HCT116 (cell line): ENCODE measurements around the gene KSR1. TPM values are rescaled to one million over a fixed set of nuclear protein-coding genes. Genes with fewer than 3 reads are reported as not detected.

Experiments
- ATAC-seq: fragments of 200-7000 bp; cut with Tn5 transposase; 2 replicates; pipeline ENCODE4 v1.9.1; 2020; ENCODE audit warnings: mild to moderate bottlenecking, moderate library complexity
- BruUV-seq: library from RNA; stranded (reverse); fragments of 400-500 nt; replicated peaks from 2 replicates; lab custom pipeline; 2021; lab: Mats Ljungman, UMichigan
- CTCF ChIA-PET: fragments of 300-600 bp; sonication (Branson Sonifier 250); formaldehyde crosslinking; loops from one replicate; lab custom pipeline; 2021; ENCODE audit warnings: antibody characterized with exemption; lab: Charles Lee
- POLR2A ChIA-PET: fragments of 300-600, 350-600 bp; sonication (Branson Sonifier 250); formaldehyde crosslinking; loops from one replicate; lab custom pipeline; 2021; ENCODE audit warnings: antibody characterized with exemption; lab: Charles Lee
- RAD21 ChIA-PET, 2 experiments: fragments of 300-600 bp; sonication (Branson Sonifier 250); formaldehyde crosslinking; loops; one replicate each; lab custom pipeline; 2023; ENCODE audit warnings: low total read pairs in 2 of 2; ENCODE audit not compliant: uncharacterized antibody in 2 of 2, unreplicated experiment in 2 of 2, low non-redundant PET in 1 of 2; lab: Charles Lee
- DNase-seq: peaks from one replicate; pipeline ENCODE4 v3.0.0-alpha.2; 2010; ENCODE audit warnings: low read depth, low spot score
- H2AFZ ChIP-seq: fragments of 200-600 bp; shearing (Covaris generic), sonication (generic); 2 replicates; pipeline ENCODE4 v1.6.1; 2017; ENCODE audit warnings: low read depth, mixed run types, mixed read lengths, antibody characterized with exemption, low read length; ENCODE audit not compliant: poor library complexity, severe bottlenecking
- H3K27ac ChIP-seq: 2 replicates; pipeline ENCODE4 v1.5.1; 2012; ENCODE audit warnings: low read depth, low read length
- H3K27me3 ChIP-seq: fragments of 200-600 bp; sonication (generic); 2 replicates; pipeline ENCODE4 v1.6.1; 2016; ENCODE audit warnings: mixed run types, low read length, mixed read lengths; ENCODE audit not compliant: insufficient read depth
- H3K36me3 ChIP-seq, 2 experiments: fragments of 200-500 bp in 1 of 2; fragments of 200-600 bp in 1 of 2; sonication (Bioruptor generic) in 1 of 2; sonication (generic) in 1 of 2; 2 replicates each; pipeline versions ENCODE4 v1.5.1 to v1.6.1; 2014 to 2016; ENCODE audit warnings: low read length in 2 of 2, inconsistent platforms in 1 of 2, mixed read lengths in 1 of 2, mixed run types in 1 of 2; ENCODE audit not compliant: insufficient read depth in 2 of 2, control insufficient read depth in 1 of 2
- H3K4me1 ChIP-seq, 2 experiments: fragments of 200-600 bp in 1 of 2; sonication (generic) in 1 of 2; 2 replicates each; pipeline versions ENCODE4 v1.5.1 to v1.6.1; 2012 to 2017; ENCODE audit warnings: low read length in 2 of 2, inconsistent platforms in 1 of 2, mild to moderate bottlenecking in 1 of 2, mixed read lengths in 1 of 2, mixed run types in 1 of 2, moderate library complexity in 1 of 2; ENCODE audit not compliant: insufficient read depth in 2 of 2, control insufficient read depth in 1 of 2
- H3K4me2 ChIP-seq: fragments of 200-600 bp; sonication (generic); 2 replicates; pipeline ENCODE4 v1.6.1; 2017; ENCODE audit warnings: mixed run types, low read length, mixed read lengths
- H3K4me3 ChIP-seq, 2 experiments: fragments of 200-600 bp in 1 of 2; sonication (generic) in 1 of 2; replicated peaks in 1 of 2; 2 replicates each; pipeline ENCODE4 v1.5.1; 2011 to 2016; ENCODE audit warnings: low read length in 2 of 2, control low read depth in 1 of 2, low read depth in 1 of 2, mild to moderate bottlenecking in 1 of 2, mixed read lengths in 1 of 2, mixed run types in 1 of 2
- H3K79me2 ChIP-seq: fragments of 200-600 bp; sonication (generic); 2 replicates; pipeline ENCODE4 v1.6.1; 2017; ENCODE audit warnings: mild to moderate bottlenecking, mixed run types, low read length, moderate library complexity, mixed read lengths; ENCODE audit not compliant: insufficient read depth
- H3K9ac ChIP-seq: fragments of 200-600 bp; sonication (generic); 2 replicates; pipeline ENCODE4 v1.6.1; 2016; ENCODE audit warnings: low read length, mixed read lengths
- H3K9me2 ChIP-seq: fragments of 200-600 bp; sonication (generic), shearing (Covaris generic); 2 replicates; pipeline ENCODE4 v1.6.1; 2017; ENCODE audit warnings: mixed run types, mild to moderate bottlenecking, moderate library complexity; ENCODE audit not compliant: insufficient read depth
- H3K9me3 ChIP-seq, 2 experiments: fragments of 200-500 bp in 1 of 2; fragments of 200-600 bp in 1 of 2; sonication (Bioruptor generic) in 1 of 2; sonication (generic) in 1 of 2; 2 replicates each; pipeline ENCODE4 v1.6.1; 2014 to 2017; ENCODE audit warnings: low read length in 2 of 2, mixed read lengths in 2 of 2, inconsistent platforms in 1 of 2, low read depth in 1 of 2, mild to moderate bottlenecking in 1 of 2, mixed run types in 1 of 2, moderate library complexity in 1 of 2; ENCODE audit not compliant: control insufficient read depth in 1 of 2, insufficient read depth in 1 of 2
- H4K20me1 ChIP-seq: fragments of 200-600 bp; sonication (generic), shearing (Covaris generic); 2 replicates; pipeline ENCODE4 v1.6.1; 2017; ENCODE audit warnings: mixed run types, mild to moderate bottlenecking, moderate library complexity; ENCODE audit not compliant: insufficient read depth
- ATF3 ChIP-seq: IDR thresholded peaks from 2 replicates; pipeline ENCODE4 v1.6.1; 2012
- CBX3 ChIP-seq: IDR thresholded peaks from 2 replicates; pipeline ENCODE4 v1.6.1; 2012; ENCODE audit warnings: low read depth
- EGR1 ChIP-seq: IDR thresholded peaks from 2 replicates; pipeline ENCODE4 v1.6.1; 2012; ENCODE audit warnings: low read depth
- ELF1 ChIP-seq: IDR thresholded peaks from 2 replicates; pipeline ENCODE4 v1.6.1; 2012; ENCODE audit warnings: low read depth, borderline replicate concordance
- EZH2 ChIP-seq: fragments of 200-600 bp; sonication (generic); IDR thresholded peaks from 2 replicates; pipeline ENCODE4 v1.6.1; 2017; ENCODE audit warnings: antibody characterized with exemption, mixed run types
- EZH2phosphoT487 ChIP-seq: fragments of 200-600 bp; IDR thresholded peaks from 2 replicates; pipeline ENCODE4 v1.6.1; 2018; ENCODE audit warnings: antibody characterized with exemption, borderline replicate concordance
- FOSL1 ChIP-seq: IDR thresholded peaks from 2 replicates; pipeline ENCODE4 v1.6.1; 2012; ENCODE audit warnings: low read depth
- JUND ChIP-seq: IDR thresholded peaks from 2 replicates; pipeline ENCODE4 v1.6.1; 2012
- MAX ChIP-seq: IDR thresholded peaks from 2 replicates; pipeline ENCODE4 v1.6.1; 2012
- RAD21 ChIP-seq: IDR thresholded peaks from 2 replicates; pipeline ENCODE4 v1.6.1; 2012; ENCODE audit warnings: low read depth, mild to moderate bottlenecking
- REST ChIP-seq: IDR thresholded peaks from 2 replicates; pipeline ENCODE4 v1.6.1; 2012; ENCODE audit warnings: low read depth
- SIN3A ChIP-seq: IDR thresholded peaks from 2 replicates; pipeline ENCODE4 v1.6.1; 2012; ENCODE audit warnings: low read depth
- SP1 ChIP-seq: IDR thresholded peaks from 2 replicates; pipeline ENCODE4 v1.6.1; 2012; ENCODE audit warnings: low read depth
- SRF ChIP-seq: IDR thresholded peaks from 2 replicates; pipeline ENCODE4 v1.6.1; 2012; ENCODE audit warnings: low read depth
- TCF7L2 ChIP-seq: IDR thresholded peaks from 2 replicates; pipeline ENCODE4 v1.7.0; 2011; ENCODE audit warnings: borderline replicate concordance, inconsistent platforms; ENCODE audit not compliant: insufficient read depth, insufficient read length; ENCODE audit errors: extremely low read depth
- YY1 ChIP-seq: IDR thresholded peaks from 2 replicates; pipeline ENCODE4 v1.6.1; 2011; ENCODE audit warnings: low read length, low read depth, moderate library complexity, mild to moderate bottlenecking; ENCODE audit not compliant: insufficient replicate concordance; ENCODE audit errors: extremely low read depth
- ZFX ChIP-seq: fragments of 450-650 bp; IDR thresholded peaks from 2 replicates; pipeline ENCODE4 v1.6.1; 2017
- ZNF274 ChIP-seq: fragments of 200-500 bp; sonication (Bioruptor generic); IDR thresholded peaks from 2 replicates; pipeline ENCODE4 v1.6.1; 2014; ENCODE audit warnings: mild to moderate bottlenecking, low read depth, low read length, inconsistent platforms
- intact Hi-C: fragments of 100-400 bp; cut with micrococcal nuclease; formaldehyde crosslinking; loops from 2 replicates; pipeline ENCODE4 v1.10.0; 2022
- total RNA-seq: library from RNA; stranded (reverse); gene quantifications from one replicate; pipeline ENCODE4 v1.2.1, GENCODE V29; 2021; ENCODE audit not compliant: unreplicated experiment

Gene KSR1
- total RNA-seq, 1 experiment from 2014 or later, result 16.5 TPM

- no peak for TF ChIP-seq RAD21
- no peak for TF ChIP-seq SP1
- TF ChIP-seq ZFX, result no peak
- no peak for TF ChIP-seq EZH2phosphoT487
- TF ChIP-seq SRF, result no peak
- no peak for TF ChIP-seq REST
- TF ChIP-seq MAX, result no peak
- TF ChIP-seq ZNF274, result no peak
- TF ChIP-seq ELF1, result no peak
- no peak for TF ChIP-seq SIN3A
- no peak for TF ChIP-seq JUND
- TF ChIP-seq CBX3, result no peak
- TF ChIP-seq TCF7L2, result no peak
- TF ChIP-seq ATF3, result no peak
- no peak for TF ChIP-seq FOSL1
- no peak for TF ChIP-seq EZH2
- TF ChIP-seq YY1, result no peak
- TF ChIP-seq EGR1, result no peak
- peak overlapping the region; percentile 78 for H3K27ac ChIP-seq
- peak overlapping the region in 1 of 2 experiments; percentile 29; a peak in 1 of 4 replicates for H3K4me3 ChIP-seq
- H3K9ac ChIP-seq, result peak overlapping the region; percentile 31
- H3K79me2 ChIP-seq, result no peaks in the 10 kb centered on the region
- ChIA-PET CTCF (interaction anchor here (0.8 kb wide), 1 partner anchor 28 kb away, joined by 3 read pairs; no protein-coding TSS in a partner anchor), RAD21 (no interaction called here), POLR2A (no interaction called here)
- H2AFZ ChIP-seq, result no peak overlapping the region
- no peak for ATAC-seq
- H3K4me2 ChIP-seq, result peak overlapping the region; percentile 76
- no TSS peak for BruUV-seq
- no peaks in the 10 kb centered on the region for H3K9me2 ChIP-seq
- H4K20me1 ChIP-seq, result no peaks in the 10 kb centered on the region
- no peak for DNase-seq
- intact Hi-C loops, result loop anchor here (5.0 kb wide), 1 partner anchor 59 kb away; no protein-coding TSS in a partner anchor
- H3K4me1 ChIP-seq, result peaks cover 51 to 55% of the 10 kb centered on the region in 2 experiments
- H3K9me3 ChIP-seq, result no peaks in the 10 kb centered on the region
- H3K36me3 ChIP-seq, result no peaks in the 10 kb centered on the region
- no peaks in the 10 kb centered on the region for H3K27me3 ChIP-seq
These were observed 94.8 kb downstream of the KSR1 start for GRCh38 chr17:27550974-27551505.
